ENCODE results near the gene LRMDA. TPM values are rescaled to one million over a fixed set of nuclear protein-coding genes. Genes with fewer than 3 reads are reported as not detected.

Gene LRMDA
- total and polyA plus RNA-seq, 10 of the 15 experiments (the other 5 are each of a cell fraction or from before 2014, with no cell fraction given), result 0.07 to 0.54 (median 0.29) TPM; not detected in 4

DNA sequence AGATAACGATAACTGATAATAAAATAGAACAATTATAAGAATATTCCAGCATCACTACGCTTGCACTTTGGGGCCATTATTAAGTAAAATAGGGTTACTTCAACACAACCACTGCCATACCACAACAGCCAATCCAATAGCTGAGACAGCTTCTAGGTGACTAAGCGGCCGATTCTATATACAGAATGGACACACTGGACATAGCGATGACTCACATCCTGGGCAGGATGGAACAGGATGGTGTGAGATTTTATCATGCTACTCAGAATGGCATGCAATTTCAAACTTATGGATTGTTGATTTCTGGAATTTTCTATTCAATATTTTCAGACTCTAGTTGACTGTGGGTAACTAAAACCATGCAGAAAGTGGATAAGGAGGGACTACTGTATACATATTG, 920.9 kb downstream of the LRMDA start:
- Histone ChIP-seq H3K4me3 (no peak overlapping the region), H3K4me2 (ENCODE audit: control insufficient read depth, insufficient read depth) (no peak overlapping the region), H3K27ac (ENCODE audit: control insufficient read depth, insufficient read depth) (no peak overlapping the region), H3K4me1 (ENCODE audit: control insufficient read depth, insufficient read depth, low read length) (no peaks in the 10 kb centered on the region), H3K36me3 (ENCODE audit: control insufficient read depth in 2 of 2, insufficient read depth in 2 of 2, low read length in 1 of 2) (no peaks in the 10 kb centered on the region), H3K9ac (ENCODE audit: control insufficient read depth, insufficient read depth, low read length) (no peak overlapping the region), H4K20me1 (ENCODE audit: control insufficient read depth, insufficient read depth) (no peaks in the 10 kb centered on the region), H3K9me3 (replicated peaks; ENCODE audit: control insufficient read depth, insufficient read depth, low read length) (no peaks in the 10 kb centered on the region), H3K27me3 (replicated peaks in 1 of 2; ENCODE audit: control insufficient read depth in 2 of 2, insufficient read depth in 2 of 2, low read length in 1 of 2) (no peaks in the 10 kb centered on the region), H3K79me2 (ENCODE audit: control insufficient read depth, insufficient read depth, low read length) (no peaks in the 10 kb centered on the region), H2AFZ (ENCODE audit: control insufficient read depth, low read depth, low read length) (no peak overlapping the region)
- ChIA-PET SMC1A (ENCODE audit: uncharacterized antibody, unreplicated experiment) (no interaction called here), POLR2A (no interaction called here), RAD21 (ENCODE audit: unreplicated experiment) (no interaction called here), CTCF (no interaction called here)
- FAIRE-seq (no peak), ATAC-seq (no peak), DNase-seq (ENCODE audit: low read depth, low spot score) (no peak)
- no TSS peak for BruUV-seq (replicated peaks)
- in situ Hi-C loops (cut with MboI), result no loop called here
- intact Hi-C loops (cut with micrococcal nuclease; ENCODE audit: unreplicated experiment), result no loop called here
- 57% methylated on average over 5 of the region's 5 CpGs for WGBS (ENCODE audit: insufficient coverage, insufficient replicate concordance, low lambda C conversion rate, missing lambda C conversion rate)
- TF ChIP-seq REST (IDR thresholded peaks at IDR 0.05; ENCODE audit: low read depth, low read length) (no peak), NFIC (IDR thresholded peaks at IDR 0.05; ENCODE audit: low read depth, low read length) (no peak), ATF7 (IDR thresholded peaks at IDR 0.05; ENCODE audit: low read depth) (no peak), YY1 (IDR thresholded peaks at IDR 0.05; ENCODE audit: low read depth, low read length) (no peak), HDAC2 (IDR thresholded peaks at IDR 0.05) (no peak), SREBF1 (IDR thresholded peaks at IDR 0.05; ENCODE audit: low read length) (no peak), E2F4 (IDR thresholded peaks at IDR 0.05; ENCODE audit: low read depth, low read length) (no peak), ZNF384 (IDR thresholded peaks at IDR 0.05; ENCODE audit: borderline replicate concordance, low read depth, low read length) (no peak), ZSCAN29 (IDR thresholded peaks at IDR 0.05) (no peak), SPI1 (IDR thresholded peaks at IDR 0.05; ENCODE audit: borderline replicate concordance, insufficient read depth, low read depth, low read length) (no peak), ZNF274 (IDR thresholded peaks at IDR 0.05; ENCODE audit: insufficient read depth, insufficient read length) (no peak)
- TF ChIP-seq, protein P1, sequence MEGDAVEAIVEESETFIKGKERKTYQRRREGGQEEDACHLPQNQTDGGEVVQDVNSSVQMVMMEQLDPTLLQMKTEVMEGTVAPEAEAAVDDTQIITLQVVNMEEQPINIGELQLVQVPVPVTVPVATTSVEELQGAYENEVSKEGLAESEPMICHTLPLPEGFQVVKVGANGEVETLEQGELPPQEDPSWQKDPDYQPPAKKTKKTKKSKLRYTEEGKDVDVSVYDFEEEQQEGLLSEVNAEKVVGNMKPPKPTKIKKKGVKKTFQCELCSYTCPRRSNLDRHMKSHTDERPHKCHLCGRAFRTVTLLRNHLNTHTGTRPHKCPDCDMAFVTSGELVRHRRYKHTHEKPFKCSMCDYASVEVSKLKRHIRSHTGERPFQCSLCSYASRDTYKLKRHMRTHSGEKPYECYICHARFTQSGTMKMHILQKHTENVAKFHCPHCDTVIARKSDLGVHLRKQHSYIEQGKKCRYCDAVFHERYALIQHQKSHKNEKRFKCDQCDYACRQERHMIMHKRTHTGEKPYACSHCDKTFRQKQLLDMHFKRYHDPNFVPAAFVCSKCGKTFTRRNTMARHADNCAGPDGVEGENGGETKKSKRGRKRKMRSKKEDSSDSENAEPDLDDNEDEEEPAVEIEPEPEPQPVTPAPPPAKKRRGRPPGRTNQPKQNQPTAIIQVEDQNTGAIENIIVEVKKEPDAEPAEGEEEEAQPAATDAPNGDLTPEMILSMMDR (IDR thresholded peaks at IDR 0.05 in 2 of 3, conservative IDR thresholded peaks at IDR 0.05 in 1 of 3; ENCODE audit: control insufficient read depth in 2 of 3, extremely low read depth in 1 of 3, insufficient read depth in 1 of 3, low read depth in 3 of 3, low read length in 3 of 3), result no peak
- TF ChIP-seq, protein P2, sequence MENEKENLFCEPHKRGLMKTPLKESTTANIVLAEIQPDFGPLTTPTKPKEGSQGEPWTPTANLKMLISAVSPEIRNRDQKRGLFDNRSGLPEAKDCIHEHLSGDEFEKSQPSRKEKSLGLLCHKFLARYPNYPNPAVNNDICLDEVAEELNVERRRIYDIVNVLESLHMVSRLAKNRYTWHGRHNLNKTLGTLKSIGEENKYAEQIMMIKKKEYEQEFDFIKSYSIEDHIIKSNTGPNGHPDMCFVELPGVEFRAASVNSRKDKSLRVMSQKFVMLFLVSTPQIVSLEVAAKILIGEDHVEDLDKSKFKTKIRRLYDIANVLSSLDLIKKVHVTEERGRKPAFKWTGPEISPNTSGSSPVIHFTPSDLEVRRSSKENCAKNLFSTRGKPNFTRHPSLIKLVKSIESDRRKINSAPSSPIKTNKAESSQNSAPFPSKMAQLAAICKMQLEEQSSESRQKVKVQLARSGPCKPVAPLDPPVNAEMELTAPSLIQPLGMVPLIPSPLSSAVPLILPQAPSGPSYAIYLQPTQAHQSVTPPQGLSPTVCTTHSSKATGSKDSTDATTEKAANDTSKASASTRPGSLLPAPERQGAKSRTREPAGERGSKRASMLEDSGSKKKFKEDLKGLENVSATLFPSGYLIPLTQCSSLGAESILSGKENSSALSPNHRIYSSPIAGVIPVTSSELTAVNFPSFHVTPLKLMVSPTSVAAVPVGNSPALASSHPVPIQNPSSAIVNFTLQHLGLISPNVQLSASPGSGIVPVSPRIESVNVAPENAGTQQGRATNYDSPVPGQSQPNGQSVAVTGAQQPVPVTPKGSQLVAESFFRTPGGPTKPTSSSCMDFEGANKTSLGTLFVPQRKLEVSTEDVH (IDR thresholded peaks at IDR 0.05; ENCODE audit: low read depth, partially characterized antibody), result no peak

Measured in GM12878 (cell line).